Loucy (cell line): ENCODE data around the gene POLR3B.

Experiments
- H2AFZ ChIP-seq: fragments of 200-600 bp; sonication (generic); 2 replicates; pipeline ENCODE4 v1.6.0; 2016; ENCODE audit warnings: antibody characterized with exemption, mild to moderate bottlenecking, low read length, moderate library complexity
- H3F3A ChIP-seq: fragments of 200-600 bp; 2 replicates; pipeline ENCODE4 v1.6.0; 2016; ENCODE audit warnings: antibody characterized with exemption, low read depth, mild to moderate bottlenecking
- H3K27me3 ChIP-seq: fragments of 200-600 bp; sonication (generic); 2 replicates; pipeline ENCODE4 v1.6.1; 2014; ENCODE audit warnings: low read length, mild to moderate bottlenecking; ENCODE audit not compliant: insufficient read depth, poor library complexity, severe bottlenecking
- H3K36me3 ChIP-seq: fragments of 200-600 bp; sonication (generic); 2 replicates; pipeline ENCODE4 v1.6.1; 2016; ENCODE audit warnings: low read length; ENCODE audit not compliant: insufficient read depth
- H3K4me1 ChIP-seq: fragments of 200-600 bp; sonication (generic); 2 replicates; pipeline ENCODE4 v1.5.1; 2014; ENCODE audit warnings: low read length, mild to moderate bottlenecking; ENCODE audit not compliant: insufficient read depth, poor library complexity, severe bottlenecking
- H3K4me2 ChIP-seq: fragments of 200-600 bp; sonication (generic); 2 replicates; pipeline ENCODE4 v1.6.0; 2014; ENCODE audit warnings: antibody characterized with exemption, low read length, low read depth, mild to moderate bottlenecking; ENCODE audit not compliant: poor library complexity, severe bottlenecking
- H3K4me3 ChIP-seq: fragments of 200-600 bp; sonication (generic); 2 replicates; pipeline ENCODE4 v1.5.1; 2014; ENCODE audit warnings: low read length, mild to moderate bottlenecking, mixed read lengths; ENCODE audit not compliant: poor library complexity, severe bottlenecking
- H3K79me2 ChIP-seq: fragments of 200-600 bp; sonication (generic); 2 replicates; pipeline ENCODE4 v1.6.1; 2014; ENCODE audit warnings: low read length; ENCODE audit not compliant: insufficient read depth
- H3K9ac ChIP-seq: fragments of 200-600 bp; sonication (generic); 2 replicates; pipeline ENCODE4 v1.6.0; 2014; ENCODE audit warnings: mild to moderate bottlenecking, low read depth, low read length, moderate library complexity; ENCODE audit not compliant: poor library complexity, severe bottlenecking
- H3K9me2 ChIP-seq: fragments of 200-600 bp; sonication (generic); replicated peaks from 2 replicates; pipeline ENCODE4 v1.6.1; 2016; ENCODE audit warnings: low read depth, low read length, mixed read lengths
- H3K9me3 ChIP-seq: fragments of 200-600 bp; sonication (generic); 2 replicates; pipeline ENCODE4 v1.6.1; 2014; ENCODE audit warnings: mild to moderate bottlenecking, antibody characterized with exemption, low read length, low read depth; ENCODE audit not compliant: insufficient read depth
- H4K20me1 ChIP-seq: fragments of 200-600 bp; sonication (generic); 2 replicates; pipeline ENCODE4 v1.6.0; 2014; ENCODE audit warnings: antibody characterized with exemption, low read length, mild to moderate bottlenecking; ENCODE audit not compliant: insufficient read depth, poor library complexity, severe bottlenecking
- EZH2phosphoT487 ChIP-seq: fragments of 200-600 bp; IDR thresholded peaks from 2 replicates; pipeline ENCODE4 v1.6.1; 2018; ENCODE audit warnings: antibody characterized with exemption, mild to moderate bottlenecking, moderate library complexity, borderline replicate concordance
- TF ChIP-seq, protein P1 (sequence below): fragments of 200-600 bp; sonication (generic); conservative IDR thresholded peaks from 2 replicates; pipeline ENCODE4 v1.5.1; 2014; ENCODE audit warnings: mild to moderate bottlenecking, antibody characterized with exemption, low read length

POLR3B gene

DNA sequence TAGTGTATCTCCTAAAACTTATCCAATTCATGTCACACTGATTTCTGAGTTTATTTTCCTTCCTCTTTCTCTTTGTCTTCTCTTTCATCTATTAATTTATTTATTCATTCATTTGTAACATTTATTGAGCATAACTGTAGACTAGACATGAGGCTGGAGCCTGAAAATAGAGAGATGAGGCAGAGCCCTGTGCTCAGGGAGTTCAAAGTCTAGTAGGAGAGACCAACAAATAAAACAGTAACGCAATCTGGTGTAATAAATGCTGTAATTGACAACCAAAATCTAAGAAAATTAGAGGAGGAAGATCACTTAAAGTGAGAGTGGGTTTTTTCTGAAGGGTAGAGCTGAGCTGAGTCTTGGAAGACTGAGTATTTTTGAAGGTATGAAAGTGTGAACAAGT lies 87.5 kb downstream of the POLR3B start:
- Histone ChIP-seq H3K9ac (no peak overlapping the region), H3K9me2 (no peaks in the 10 kb centered on the region), H2AFZ (no peak overlapping the region), H4K20me1 (no peaks in the 10 kb centered on the region), H3K79me2 (no peaks in the 10 kb centered on the region), H3K4me3 (no peak overlapping the region), H3F3A (no peaks in the 10 kb centered on the region), H3K36me3 (peaks cover 9% of the 10 kb centered on the region; the same call in 1 of the 2 replicates), H3K4me2 (no peak overlapping the region), H3K4me1 (no peaks in the 10 kb centered on the region), H3K9me3 (no peaks in the 10 kb centered on the region), H3K27me3 (no peaks in the 10 kb centered on the region)
- TF ChIP-seq EZH2phosphoT487, result no peak
- TF ChIP-seq, protein P1, sequence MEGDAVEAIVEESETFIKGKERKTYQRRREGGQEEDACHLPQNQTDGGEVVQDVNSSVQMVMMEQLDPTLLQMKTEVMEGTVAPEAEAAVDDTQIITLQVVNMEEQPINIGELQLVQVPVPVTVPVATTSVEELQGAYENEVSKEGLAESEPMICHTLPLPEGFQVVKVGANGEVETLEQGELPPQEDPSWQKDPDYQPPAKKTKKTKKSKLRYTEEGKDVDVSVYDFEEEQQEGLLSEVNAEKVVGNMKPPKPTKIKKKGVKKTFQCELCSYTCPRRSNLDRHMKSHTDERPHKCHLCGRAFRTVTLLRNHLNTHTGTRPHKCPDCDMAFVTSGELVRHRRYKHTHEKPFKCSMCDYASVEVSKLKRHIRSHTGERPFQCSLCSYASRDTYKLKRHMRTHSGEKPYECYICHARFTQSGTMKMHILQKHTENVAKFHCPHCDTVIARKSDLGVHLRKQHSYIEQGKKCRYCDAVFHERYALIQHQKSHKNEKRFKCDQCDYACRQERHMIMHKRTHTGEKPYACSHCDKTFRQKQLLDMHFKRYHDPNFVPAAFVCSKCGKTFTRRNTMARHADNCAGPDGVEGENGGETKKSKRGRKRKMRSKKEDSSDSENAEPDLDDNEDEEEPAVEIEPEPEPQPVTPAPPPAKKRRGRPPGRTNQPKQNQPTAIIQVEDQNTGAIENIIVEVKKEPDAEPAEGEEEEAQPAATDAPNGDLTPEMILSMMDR, result no peak

DNA sequence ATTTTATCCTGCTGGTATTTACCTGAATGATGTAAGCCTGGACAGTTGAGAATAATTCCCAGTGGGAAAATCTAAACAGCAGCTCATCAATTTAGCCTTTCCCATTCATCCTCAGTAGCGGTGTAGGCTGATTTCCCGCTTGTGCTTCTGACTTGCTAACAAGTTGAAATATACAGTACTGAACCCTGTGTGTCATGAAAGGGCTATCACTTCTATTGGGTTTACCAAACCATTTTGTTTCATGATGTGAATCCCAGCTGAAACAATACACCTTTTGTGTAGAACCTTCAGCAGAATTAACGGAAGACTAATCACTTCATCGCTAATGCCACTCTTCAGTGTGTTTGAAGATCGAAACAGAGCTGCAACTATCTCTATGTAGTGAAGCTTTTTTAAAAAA lies 88.4 kb downstream of the POLR3B start:
- H2AFZ ChIP-seq, result no peak overlapping the region
- H3K9me3 ChIP-seq, result no peaks in the 10 kb centered on the region
- no peak overlapping the region for H3K4me2 ChIP-seq
- no peaks in the 10 kb centered on the region for H4K20me1 ChIP-seq
- H3F3A ChIP-seq, result no peaks in the 10 kb centered on the region
- no peaks in the 10 kb centered on the region for H3K79me2 ChIP-seq
- no peak overlapping the region for H3K9ac ChIP-seq
- peaks cover 4% of the 10 kb centered on the region; the same call in 1 of the 2 replicates for H3K36me3 ChIP-seq
- no peaks in the 10 kb centered on the region for H3K27me3 ChIP-seq
- TF ChIP-seq, protein P1, result no peak
- no peak for TF ChIP-seq EZH2phosphoT487
- H3K4me3 ChIP-seq, result no peak overlapping the region
- no peaks in the 10 kb centered on the region for H3K9me2 ChIP-seq
- no peaks in the 10 kb centered on the region for H3K4me1 ChIP-seq

DNA sequence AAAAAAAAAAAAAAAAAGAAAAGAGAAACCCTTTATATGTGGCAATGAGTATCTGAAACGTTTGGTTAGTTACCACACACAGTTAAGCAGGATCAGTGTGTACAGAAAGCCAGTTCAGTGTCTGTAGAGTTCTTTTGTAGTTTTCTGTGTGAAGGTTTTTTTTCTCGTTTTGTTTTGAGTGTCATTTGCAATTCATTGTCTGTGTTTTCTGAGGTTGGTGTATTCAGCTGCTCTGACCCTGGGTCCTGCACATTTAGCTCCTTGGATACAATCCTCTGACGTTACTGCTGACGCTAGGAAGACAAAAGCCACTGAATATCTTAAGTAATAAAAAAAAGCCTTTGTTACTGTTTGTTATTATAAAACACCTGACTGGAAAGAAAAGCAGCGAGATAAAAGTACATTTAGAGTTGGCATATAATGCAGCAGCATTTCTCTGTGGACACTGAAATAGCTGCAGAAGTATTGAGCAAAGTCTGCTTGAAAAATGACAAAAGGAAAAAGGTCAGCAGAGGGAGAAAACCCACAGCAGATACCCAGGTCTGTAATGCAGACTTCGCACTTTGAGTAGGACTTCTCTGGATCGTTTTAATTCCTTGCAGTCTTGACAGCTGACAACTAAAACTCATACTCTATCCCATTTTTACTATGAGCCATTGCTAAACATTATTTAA lies 89.0 kb downstream of the POLR3B start:
- no peaks in the 10 kb centered on the region for H4K20me1 ChIP-seq
- no peaks in the 10 kb centered on the region for H3K9me3 ChIP-seq
- no peaks in the 10 kb centered on the region for H3K79me2 ChIP-seq
- H3K9me2 ChIP-seq, result no peaks in the 10 kb centered on the region
- H3K9ac ChIP-seq, result no peak overlapping the region
- H3K4me2 ChIP-seq, result no peak overlapping the region
- no peaks in the 10 kb centered on the region for H3K27me3 ChIP-seq
- H3K4me1 ChIP-seq, result no peaks in the 10 kb centered on the region
- peaks cover 4% of the 10 kb centered on the region; the same call in 1 of the 2 replicates for H3K36me3 ChIP-seq
- H3K4me3 ChIP-seq, result no peak overlapping the region
- TF ChIP-seq EZH2phosphoT487, result no peak
- TF ChIP-seq, protein P1, result no peak
- no peak overlapping the region for H2AFZ ChIP-seq
- H3F3A ChIP-seq, result no peaks in the 10 kb centered on the region
